HUES48 (cell line): Measurements from ENCODE around the gene MAPK6.
"Not testable (repeated sequence)": the region's sequence is repeated elsewhere in the genome, so short reads cannot be mapped to it uniquely, and the experiment has no call there.

Experiments
- H3K27ac ChIP-seq: one replicate; pipeline ENCODE4 v1.7.0; 2013; ENCODE audit warnings: low read depth, low read length, inconsistent platforms
- H3K27me3 ChIP-seq: 2 replicates; pipeline ENCODE4 v1.6.1; 2013; ENCODE audit warnings: mild to moderate bottlenecking, low read length; ENCODE audit not compliant: control insufficient read depth, insufficient read depth
- H3K36me3 ChIP-seq: 2 replicates; pipeline ENCODE4 v1.6.1; 2013; ENCODE audit warnings: low read length; ENCODE audit not compliant: control insufficient read depth, insufficient read depth
- H3K4me1 ChIP-seq: 2 replicates; pipeline ENCODE4 v1.6.1; 2013; ENCODE audit warnings: mild to moderate bottlenecking, low read length; ENCODE audit not compliant: control insufficient read depth, insufficient read depth
- H3K4me3 ChIP-seq: 2 replicates; pipeline ENCODE4 v1.5.1; 2013; ENCODE audit warnings: mild to moderate bottlenecking, low read depth, low read length
- H3K9ac ChIP-seq: 2 replicates; pipeline ENCODE4 v1.6.1; 2013; ENCODE audit warnings: mild to moderate bottlenecking, low read depth, low read length, moderate library complexity
- H3K9me3 ChIP-seq: 2 replicates; pipeline ENCODE4 v1.6.1; 2013; ENCODE audit warnings: low read length; ENCODE audit not compliant: control insufficient read depth, insufficient read depth

Gene MAPK6

GRCh38 chr15:52071570-52071969 lies 52.6 kb downstream of the MAPK6 start:
- H3K9ac ChIP-seq: no peak overlapping the region
- no peaks in the 10 kb centered on the region for H3K9me3 ChIP-seq
- H3K4me3 ChIP-seq: no peak overlapping the region
- peaks cover 7% of the 10 kb centered on the region; the same call in 1 of the 2 replicates for H3K4me1 ChIP-seq
- H3K27ac ChIP-seq: no peak overlapping the region
- H3K27me3 ChIP-seq: no peaks in the 10 kb centered on the region
- H3K36me3 ChIP-seq: no peaks in the 10 kb centered on the region

GRCh38 chr15:52076889-52077781 lies 58.1 kb downstream of the MAPK6 start:
- no peaks in the 10 kb centered on the region for H3K9me3 ChIP-seq
- no peaks in the 10 kb centered on the region for H3K27me3 ChIP-seq
- no peak overlapping the region for H3K27ac ChIP-seq
- H3K4me3 ChIP-seq: no peak overlapping the region
- no peaks in the 10 kb centered on the region for H3K36me3 ChIP-seq
- no peak overlapping the region for H3K9ac ChIP-seq
- H3K4me1 ChIP-seq: no peaks in the 10 kb centered on the region; the same call in 1 of the 2 replicates

- Histone ChIP-seq H3K9ac (no peak overlapping the region), H3K4me1 (no peaks in the 10 kb centered on the region; the same call in 1 of the 2 replicates), H3K27ac (no peak overlapping the region), H3K36me3 (no peaks in the 10 kb centered on the region), H3K27me3 (no peaks in the 10 kb centered on the region), H3K9me3 (no peaks in the 10 kb centered on the region), H3K4me3 (no peak overlapping the region)
Observed at GRCh38 chr15:52078197-52078875, 59.3 kb downstream of the MAPK6 start.

GRCh38 chr15:52078876-52079700 lies 60.1 kb downstream of the MAPK6 start:
- Histone ChIP-seq H3K9me3 (no peaks in the 10 kb centered on the region), H3K4me3 (no peak overlapping the region), H3K36me3 (no peaks in the 10 kb centered on the region), H3K4me1 (no peaks in the 10 kb centered on the region; the same call in 1 of the 2 replicates), H3K9ac (no peak overlapping the region), H3K27me3 (no peaks in the 10 kb centered on the region), H3K27ac (no peak overlapping the region)

GRCh38 chr15:52080031-52080430 lies 61.0 kb downstream of the MAPK6 start:
- no peaks in the 10 kb centered on the region for H3K27me3 ChIP-seq
- no peak overlapping the region for H3K27ac ChIP-seq
- H3K4me3 ChIP-seq: no peak overlapping the region
- H3K4me1 ChIP-seq: no peaks in the 10 kb centered on the region; the same call in 1 of the 2 replicates
- H3K9me3 ChIP-seq: no peaks in the 10 kb centered on the region
- no peaks in the 10 kb centered on the region for H3K36me3 ChIP-seq
- H3K9ac ChIP-seq: no peak overlapping the region

GRCh38 chr15:52080706-52081392 lies 61.8 kb downstream of the MAPK6 start:
- H3K27me3 ChIP-seq: no peaks in the 10 kb centered on the region
- H3K4me1 ChIP-seq: no peaks in the 10 kb centered on the region; the same call in 1 of the 2 replicates
- H3K36me3 ChIP-seq: no peaks in the 10 kb centered on the region
- H3K4me3 ChIP-seq: no peak overlapping the region
- no peaks in the 10 kb centered on the region for H3K9me3 ChIP-seq
- no peak overlapping the region for H3K9ac ChIP-seq
- no peak overlapping the region for H3K27ac ChIP-seq

GRCh38 chr15:52082197-52083036 lies 63.4 kb downstream of the MAPK6 start:
- Histone ChIP-seq H3K4me3 (no peak overlapping the region), H3K9ac (no peak overlapping the region), H3K27ac (peak overlapping the region; percentile 37), H3K9me3 (no peaks in the 10 kb centered on the region; the same call in 1 of the 2 replicates), H3K27me3 (no peaks in the 10 kb centered on the region), H3K36me3 (no peaks in the 10 kb centered on the region), H3K4me1 (no peaks in the 10 kb centered on the region; the same call in 1 of the 2 replicates)

- not testable (repeated sequence) for H3K36me3 ChIP-seq, H3K9ac ChIP-seq, H3K27me3 ChIP-seq, H3K4me1 ChIP-seq, H3K27ac ChIP-seq, H3K9me3 ChIP-seq, H3K4me3 ChIP-seq
Observed at GRCh38 chr15:52083037-52083359, 64.0 kb downstream of the MAPK6 start.

GRCh38 chr15:52083603-52084002 lies 64.6 kb downstream of the MAPK6 start:
- no peak overlapping the region for H3K27ac ChIP-seq

GRCh38 chr15:52085299-52085698 lies 66.3 kb downstream of the MAPK6 start:
- H3K27me3 ChIP-seq: no peaks in the 10 kb centered on the region
- H3K36me3 ChIP-seq: no peaks in the 10 kb centered on the region
- no peak overlapping the region for H3K9ac ChIP-seq
- no peak overlapping the region for H3K27ac ChIP-seq
- no peaks in the 10 kb centered on the region; the same call in 1 of the 2 replicates for H3K9me3 ChIP-seq
- H3K4me3 ChIP-seq: no peak overlapping the region
- no peaks in the 10 kb centered on the region for H3K4me1 ChIP-seq

More at GRCh38 chr15:52083603-52084002, 64.6 kb downstream of the MAPK6 start:
- Histone ChIP-seq H3K9ac (no peak overlapping the region), H3K9me3 (no peaks in the 10 kb centered on the region; the same call in 1 of the 2 replicates), H3K4me3 (no peak overlapping the region), H3K4me1 (no peaks in the 10 kb centered on the region; the same call in 1 of the 2 replicates), H3K36me3 (no peaks in the 10 kb centered on the region), H3K27me3 (no peaks in the 10 kb centered on the region)
